Glomerular endothelial cell (primary cell): ENCODE measurements around the gene PLN. TPM values are rescaled to one million over a fixed set of nuclear protein-coding genes. Genes with fewer than 3 reads are reported as not detected.

Experiments used
- DNase-seq: peaks from one replicate; pipeline ENCODE4 v3.0.0-alpha.2; 2011; ENCODE audit warnings: low read depth, low spot score; ENCODE audit errors: extremely low read depth
- total RNA-seq: library from RNA; depleted of rRNA; stranded (reverse); fragments of >200 nt; gene quantifications from 2 replicates; pipeline ENCODE4 v1.2.3, GENCODE V29; 2015

PLN gene
- total RNA-seq, result 0.18 TPM in 1 of 2 replicates, not detected in the other

- no peak for DNase-seq
These were observed at the start of gene PLN for GRCh38 chr6:118548136-118548535. Gene PLN (plus strand): TSS chr6:118548296. CDS start chr6:118558922, 10,626 bp downstream.

DNA sequence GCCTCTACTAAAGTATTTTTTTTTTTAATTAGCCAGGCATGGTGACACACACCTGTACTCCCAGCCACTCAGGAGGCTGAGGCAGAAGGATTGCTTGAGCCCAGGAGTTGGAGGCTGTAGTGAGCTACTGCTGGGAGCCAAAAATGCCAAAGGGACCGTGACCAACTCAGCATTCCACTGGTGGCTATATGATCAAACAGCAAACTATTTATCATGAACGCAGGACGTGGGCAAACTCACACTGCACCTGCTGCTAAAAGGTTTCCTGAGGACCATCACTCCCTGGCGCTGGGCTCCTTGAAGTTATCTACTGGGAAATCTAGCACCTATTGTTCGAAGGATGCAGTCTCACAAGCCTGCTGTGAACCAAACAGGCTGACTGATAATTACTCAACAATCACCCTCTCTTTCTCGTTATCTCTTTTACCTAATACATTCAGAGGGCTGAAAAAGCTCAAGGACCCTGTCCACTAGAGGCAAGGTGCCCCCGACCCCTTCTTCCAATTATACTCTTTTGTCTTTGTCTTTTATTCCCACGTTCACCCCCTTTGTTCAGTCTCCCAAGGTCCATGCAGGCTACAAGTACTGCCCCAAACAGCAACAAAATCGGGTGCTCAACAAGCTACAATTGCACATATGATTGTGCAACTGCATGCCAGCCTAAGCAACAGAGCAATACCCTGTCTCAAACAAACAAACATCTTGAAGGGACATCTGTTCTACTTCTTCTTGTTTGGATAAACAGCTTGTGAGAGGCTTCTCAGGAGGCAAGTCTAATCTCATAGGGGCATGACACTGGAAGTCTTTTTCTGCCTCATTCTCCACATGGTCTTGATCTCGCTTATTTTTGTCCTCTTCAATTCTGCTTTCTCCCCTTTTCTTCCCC, 47.7 kb upstream of the PLN start:
- DNase-seq, result no peak

- DNase-seq, result no peak
These were observed 47.0 kb upstream of the PLN start for GRCh38 chr6:118501099-118501498.

DNA sequence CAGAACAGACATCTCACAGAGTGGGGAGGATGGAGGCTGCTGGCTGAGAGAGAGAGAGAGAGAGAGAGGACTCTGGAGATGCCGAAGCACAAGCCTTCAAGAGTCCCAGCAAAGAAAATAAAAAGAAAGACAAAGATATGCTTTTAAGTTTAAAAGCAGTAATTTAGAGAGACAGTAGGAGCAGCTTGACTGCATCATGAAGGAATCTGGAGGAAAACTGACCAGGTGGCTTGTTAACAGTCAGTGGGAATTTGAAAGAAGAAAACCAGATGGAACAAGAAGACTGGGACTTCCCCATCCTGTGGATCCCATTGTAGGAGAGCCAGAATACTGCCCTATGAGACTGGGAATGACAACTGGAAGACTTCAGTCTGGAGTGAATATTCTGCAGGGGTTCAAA, 46.3 kb upstream of the PLN start:
- DNase-seq, result no peak

GRCh38 chr6:118502169-118502568, 45.9 kb upstream of the PLN start:
- no peak for DNase-seq

DNA sequence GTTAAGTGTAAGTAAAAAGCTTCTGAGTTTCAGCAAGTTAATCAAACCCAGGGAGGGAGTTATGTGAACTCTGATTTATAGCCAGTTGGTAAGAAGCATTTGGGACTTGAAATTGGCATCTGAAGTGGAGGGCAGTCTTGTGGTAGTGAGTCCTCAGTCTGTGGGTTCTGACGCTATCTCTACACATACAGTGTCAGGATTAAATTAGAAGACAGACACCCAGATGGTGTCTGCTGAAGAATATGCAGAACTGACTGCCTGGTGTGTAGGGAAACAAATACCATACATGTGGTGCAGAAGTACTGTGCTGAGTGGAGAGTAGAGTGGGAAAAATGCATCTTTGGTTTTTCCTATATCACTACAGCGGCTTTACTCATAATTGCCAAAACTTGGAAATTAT, 43.5 kb upstream of the PLN start:
- DNase-seq, result no peak

GRCh38 chr6:118505656-118506055, 42.4 kb upstream of the PLN start:
- no peak for DNase-seq

GRCh38 chr6:118506071-118506638, 41.9 kb upstream of the PLN start:
- DNase-seq, result no peak

DNA sequence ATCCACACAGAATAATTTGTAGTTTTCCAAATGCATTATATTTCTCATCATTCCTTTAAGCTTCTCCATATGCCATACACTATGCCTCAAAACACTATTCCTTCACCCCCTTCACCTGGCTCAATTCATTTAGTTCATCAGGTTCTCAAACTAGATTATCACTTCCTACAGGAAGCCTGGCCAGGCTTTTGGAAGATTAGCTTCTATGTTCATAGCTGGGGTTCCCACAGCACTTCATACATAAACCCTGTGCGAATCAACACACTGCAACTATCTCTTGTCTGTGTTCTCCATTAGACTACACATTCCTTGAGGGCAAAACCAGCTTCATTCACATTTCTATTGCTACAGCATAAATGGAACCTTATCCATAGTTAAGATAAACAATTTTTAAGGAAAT, 40.5 kb upstream of the PLN start:
- no peak for DNase-seq

GRCh38 chr6:118509009-118509617, 39.0 kb upstream of the PLN start:
- DNase-seq, result peak; percentile 20

- no peak for DNase-seq
These were observed 36.0 kb upstream of the PLN start for GRCh38 chr6:118511930-118512715.

- DNase-seq, result no peak
These were observed 33.4 kb upstream of the PLN start for GRCh38 chr6:118514689-118515088.

DNA sequence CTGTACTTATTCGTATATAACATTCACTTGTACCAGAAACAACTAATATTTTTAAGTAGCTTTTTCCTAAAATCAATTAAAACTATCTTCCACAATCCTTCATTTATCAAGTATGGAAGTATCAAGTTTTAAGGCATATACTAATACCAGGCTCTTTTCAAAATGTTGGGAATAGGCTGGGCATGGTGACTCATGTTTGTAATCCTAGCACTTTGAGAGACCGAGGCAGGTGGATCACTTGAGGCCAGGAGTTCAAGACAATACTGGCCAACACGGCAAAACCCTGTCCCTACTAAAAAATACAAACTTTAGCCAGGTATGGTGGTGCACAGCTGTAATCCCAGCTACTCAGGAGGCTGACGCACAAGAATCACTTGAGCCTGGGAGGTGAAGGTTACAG, 25.7 kb upstream of the PLN start:
- DNase-seq, result no peak

DNA sequence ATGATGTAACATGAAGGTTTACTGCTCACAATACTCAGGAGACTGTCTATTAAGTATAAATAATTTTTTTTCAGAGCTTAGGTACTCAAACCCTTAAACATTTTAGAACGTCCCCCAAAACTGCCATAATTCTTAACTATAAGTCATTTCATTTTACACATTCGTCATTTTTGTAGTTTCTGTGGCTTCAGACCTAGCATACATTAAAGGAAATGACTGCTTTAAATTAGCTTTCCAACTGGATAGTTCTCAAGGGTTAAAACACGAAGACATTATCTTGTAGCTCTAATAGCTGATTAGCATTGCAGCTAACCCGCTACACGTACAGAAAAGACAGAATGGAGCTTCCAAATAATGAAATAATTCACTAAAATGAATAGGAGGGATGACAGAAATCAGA, 24.9 kb upstream of the PLN start:
- no peak for DNase-seq

DNA sequence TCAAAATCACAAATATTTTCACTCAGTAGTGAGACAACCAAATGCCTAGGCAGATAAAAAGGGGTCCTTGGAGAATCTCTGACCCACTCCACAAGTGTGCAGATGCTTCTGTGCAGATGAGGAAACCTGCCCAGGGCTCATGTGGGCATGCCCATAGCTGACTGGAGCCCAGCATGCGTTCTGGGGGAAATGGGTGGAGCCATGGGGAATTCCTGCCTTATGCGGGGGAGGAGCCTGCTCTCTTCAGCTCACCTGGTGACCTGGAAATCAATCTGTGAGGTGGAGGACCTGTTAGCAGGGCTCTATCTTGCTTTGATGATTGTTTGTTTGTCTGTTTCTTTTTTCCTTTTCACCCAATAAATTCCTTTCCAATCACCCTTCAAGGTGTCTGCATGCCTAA, 23.4 kb upstream of the PLN start:
- no peak for DNase-seq

DNA sequence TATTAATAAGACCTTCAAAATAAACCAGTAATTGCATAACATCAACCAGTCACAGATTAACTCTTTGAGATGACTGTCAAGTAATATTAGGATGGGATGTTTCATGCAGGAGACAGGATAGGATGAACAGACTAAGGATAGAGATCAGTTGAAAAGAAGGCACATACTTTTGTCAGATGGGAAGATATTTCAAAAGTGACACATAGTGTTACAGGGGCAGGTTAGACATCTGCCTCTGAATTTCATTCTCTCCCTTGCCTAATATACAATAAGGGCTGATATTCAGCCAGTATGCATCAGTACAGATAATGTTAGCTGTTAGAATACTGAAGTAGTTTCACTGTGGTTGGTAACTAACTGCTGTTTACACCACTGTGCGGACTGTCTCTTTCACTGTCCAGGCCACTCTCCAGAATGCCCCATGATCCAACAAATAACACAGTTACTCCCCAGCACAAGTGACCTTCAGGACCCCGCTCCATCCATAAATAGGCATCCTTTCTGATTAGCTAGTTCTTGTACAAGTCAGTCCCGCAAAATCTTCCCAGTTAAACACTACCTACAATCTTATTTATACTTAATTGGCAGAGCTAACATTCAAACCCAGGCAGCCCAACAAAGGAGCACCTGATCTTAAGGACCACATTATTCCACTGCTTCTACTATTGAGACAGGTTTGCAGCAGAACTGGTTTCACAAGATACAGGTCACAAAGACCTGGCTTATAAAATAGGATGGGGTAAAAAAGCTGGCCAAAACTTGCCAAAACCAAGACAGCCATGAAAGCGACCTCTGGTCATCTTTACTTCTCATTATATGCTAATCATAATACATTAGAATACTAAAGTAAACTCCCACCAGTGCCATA, 21.9 kb upstream of the PLN start:
- no peak for DNase-seq

GRCh38 chr6:118528129-118528528, 20.0 kb upstream of the PLN start:
- no peak for DNase-seq

DNA sequence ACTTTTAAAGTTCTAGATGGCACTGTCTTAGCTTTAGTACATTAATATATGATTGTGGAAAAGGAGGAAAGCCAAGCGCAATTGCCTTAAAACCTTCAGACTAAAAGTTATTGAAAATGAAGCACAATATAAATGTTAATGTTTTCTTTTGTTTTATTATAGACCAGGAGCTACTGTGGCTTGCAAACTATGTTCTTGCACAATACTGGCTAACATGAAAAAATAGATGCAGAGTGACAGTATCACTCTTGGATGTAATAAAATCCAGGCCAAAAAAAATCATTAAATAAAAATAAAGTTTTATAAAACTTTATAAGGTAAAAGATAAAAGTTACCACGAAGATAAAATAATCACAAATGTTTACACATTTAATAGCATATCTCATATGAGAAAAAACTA, 18.3 kb upstream of the PLN start:
- no peak for DNase-seq

DNA sequence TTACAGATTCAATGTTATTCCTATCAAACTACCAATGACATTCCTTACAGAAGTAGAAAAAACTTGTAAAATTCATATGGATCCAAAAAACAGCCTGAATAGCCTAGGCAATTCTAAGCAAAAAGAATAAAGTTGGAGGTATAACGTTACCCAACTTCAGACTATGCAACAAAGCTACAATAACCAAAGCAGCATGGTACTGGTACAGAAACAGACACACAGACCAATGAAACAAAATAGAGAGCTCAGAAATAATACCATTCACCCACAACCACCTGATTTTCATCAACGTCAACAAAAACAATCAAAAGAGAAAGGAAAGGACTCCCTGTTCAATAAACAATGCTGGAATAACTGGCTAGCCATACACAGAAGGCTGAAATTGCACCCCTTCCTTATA, 17.2 kb upstream of the PLN start:
- DNase-seq, result no peak

DNA sequence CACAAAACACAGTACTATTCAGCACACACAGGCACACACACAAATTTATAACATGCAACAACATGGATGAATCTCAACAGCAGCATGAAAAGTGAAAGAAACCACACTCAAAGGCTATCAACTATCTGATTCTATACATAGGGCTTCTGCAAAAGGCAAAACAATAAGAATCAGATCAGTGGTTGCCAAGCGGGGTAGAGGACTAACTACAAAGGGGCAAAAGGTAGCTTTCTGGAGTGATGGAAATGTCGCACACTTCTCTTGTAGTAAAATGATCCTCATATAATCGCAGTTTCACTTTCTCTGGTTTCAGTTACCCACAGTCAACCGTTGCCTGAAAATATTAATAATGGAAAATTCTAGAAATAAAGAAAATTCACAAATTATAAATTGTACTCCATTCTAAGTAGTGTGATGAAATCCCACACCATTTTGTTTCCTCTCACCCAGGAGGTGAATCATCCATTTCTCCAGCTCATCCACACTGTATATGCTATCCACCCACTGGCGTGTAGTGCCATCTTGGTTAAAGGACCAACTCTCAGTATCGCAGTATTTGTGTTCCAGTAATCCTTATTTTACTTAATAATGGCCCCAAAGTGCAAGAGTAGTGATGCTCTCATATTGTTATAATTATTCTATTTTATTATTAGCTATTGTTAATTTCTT, 12.8 kb upstream of the PLN start:
- DNase-seq, result no peak
